ENCODE data around the gene WWP2. TPM values are rescaled to one million over a fixed set of nuclear protein-coding genes. Genes with fewer than 3 reads are reported as not detected.
"Not testable (repeated sequence)": the region's sequence is repeated elsewhere in the genome, so short reads cannot be mapped to it uniquely, and the experiment has no call there.

WWP2 gene
- total RNA-seq, 1 donor from 2014 or later = 53.8 TPM

GRCh38 chr16:69816996-69817395, 54.9 kb downstream of the WWP2 start:
- H3K4me1 Mint-ChIP-seq (ENCODE audit: low read depth) = no peaks in the 10 kb centered on the region
- no peaks in the 10 kb centered on the region for H3K27me3 Mint-ChIP-seq (ENCODE audit: insufficient read depth)
- peaks cover 5% of the 10 kb centered on the region for H3K9me3 Mint-ChIP-seq
- no peak overlapping the region for H3K27ac Mint-ChIP-seq
- intact Hi-C loops (cut with micrococcal nuclease) = no loop called here
- H3K36me3 Mint-ChIP-seq (ENCODE audit: low read depth) = peaks cover 13% of the 10 kb centered on the region
- H3K4me3 Mint-ChIP-seq = no peak overlapping the region
- DNase-seq (ENCODE audit: low spot score) = no peak

- no peak overlapping the region for H3K27ac Mint-ChIP-seq
- no peak overlapping the region for H3K4me3 Mint-ChIP-seq
- peaks cover 15% of the 10 kb centered on the region for H3K36me3 Mint-ChIP-seq (ENCODE audit: low read depth)
- H3K9me3 Mint-ChIP-seq = peaks cover 5% of the 10 kb centered on the region
- intact Hi-C loops (cut with micrococcal nuclease) = no loop called here
- peaks cover 4% of the 10 kb centered on the region for H3K4me1 Mint-ChIP-seq (ENCODE audit: low read depth)
- H3K27me3 Mint-ChIP-seq (ENCODE audit: insufficient read depth) = no peaks in the 10 kb centered on the region
- no peak for DNase-seq (ENCODE audit: low spot score)
Measured at GRCh38 chr16:69818891-69819545, 56.9 kb downstream of the WWP2 start.

GRCh38 chr16:69820926-69821541, 58.9 kb downstream of the WWP2 start:
- Mint-ChIP-seq H3K27ac (no peak overlapping the region), H3K4me3 (no peak overlapping the region), H3K36me3 (ENCODE audit: low read depth) (peaks cover 15% of the 10 kb centered on the region), H3K4me1 (ENCODE audit: low read depth) (peaks cover 8% of the 10 kb centered on the region), H3K9me3 (peaks cover 5% of the 10 kb centered on the region), H3K27me3 (ENCODE audit: insufficient read depth) (no peaks in the 10 kb centered on the region)
- intact Hi-C loops (cut with micrococcal nuclease) = no loop called here
- DNase-seq (ENCODE audit: low spot score) = no peak

GRCh38 chr16:69821844-69822173, 59.7 kb downstream of the WWP2 start:
- no peak for DNase-seq (ENCODE audit: low spot score)
- H3K9me3 Mint-ChIP-seq = peaks cover 5% of the 10 kb centered on the region
- H3K4me3 Mint-ChIP-seq = no peak overlapping the region
- H3K27ac Mint-ChIP-seq = no peak overlapping the region
- no peaks in the 10 kb centered on the region for H3K27me3 Mint-ChIP-seq (ENCODE audit: insufficient read depth)
- intact Hi-C loops (cut with micrococcal nuclease) = no loop called here
- peaks cover 15% of the 10 kb centered on the region for H3K36me3 Mint-ChIP-seq (ENCODE audit: low read depth)
- H3K4me1 Mint-ChIP-seq (ENCODE audit: low read depth) = peaks cover 8% of the 10 kb centered on the region

- no peak overlapping the region for H3K4me3 Mint-ChIP-seq
Measured at GRCh38 chr16:69822174-69822935, 60.2 kb downstream of the WWP2 start.

GRCh38 chr16:69823831-69824563, 61.9 kb downstream of the WWP2 start:
- Mint-ChIP-seq H3K27ac (no peak overlapping the region), H3K4me3 (no peak overlapping the region), H3K27me3 (ENCODE audit: insufficient read depth) (no peaks in the 10 kb centered on the region), H3K36me3 (ENCODE audit: low read depth) (peaks cover 8% of the 10 kb centered on the region), H3K9me3 (no peaks in the 10 kb centered on the region), H3K4me1 (ENCODE audit: low read depth) (peaks cover 8% of the 10 kb centered on the region)
- intact Hi-C loops (cut with micrococcal nuclease) = no loop called here
- DNase-seq (ENCODE audit: low spot score) = no peak

More at GRCh38 chr16:69822174-69822935, 60.2 kb downstream of the WWP2 start:
- H3K9me3 Mint-ChIP-seq = peaks cover 5% of the 10 kb centered on the region
- intact Hi-C loops (cut with micrococcal nuclease) = no loop called here
- H3K36me3 Mint-ChIP-seq (ENCODE audit: low read depth) = peaks cover 15% of the 10 kb centered on the region
- H3K27ac Mint-ChIP-seq = no peak overlapping the region
- peaks cover 8% of the 10 kb centered on the region for H3K4me1 Mint-ChIP-seq (ENCODE audit: low read depth)
- DNase-seq (ENCODE audit: low spot score) = no peak
- no peaks in the 10 kb centered on the region for H3K27me3 Mint-ChIP-seq (ENCODE audit: insufficient read depth)

- H3K27me3 Mint-ChIP-seq (ENCODE audit: insufficient read depth); H3K9me3 Mint-ChIP-seq; H3K36me3 Mint-ChIP-seq (ENCODE audit: low read depth); H3K4me3 Mint-ChIP-seq; H3K27ac Mint-ChIP-seq; DNase-seq (ENCODE audit: low spot score); H3K4me1 Mint-ChIP-seq (ENCODE audit: low read depth); intact Hi-C loops (cut with micrococcal nuclease): not testable (repeated sequence)
Measured at GRCh38 chr16:69824564-69825142, 62.5 kb downstream of the WWP2 start.

- intact Hi-C loops (cut with micrococcal nuclease) = no loop called here
- peaks cover 8% of the 10 kb centered on the region for H3K4me1 Mint-ChIP-seq (ENCODE audit: low read depth)
- H3K36me3 Mint-ChIP-seq (ENCODE audit: low read depth) = peaks cover 7% of the 10 kb centered on the region
- H3K27me3 Mint-ChIP-seq (ENCODE audit: insufficient read depth) = no peaks in the 10 kb centered on the region
- no peak for DNase-seq (ENCODE audit: low spot score)
- no peak overlapping the region for H3K27ac Mint-ChIP-seq
- H3K4me3 Mint-ChIP-seq = no peak overlapping the region
- H3K9me3 Mint-ChIP-seq = no peaks in the 10 kb centered on the region
Measured at GRCh38 chr16:69827524-69827923, 65.4 kb downstream of the WWP2 start.

GRCh38 chr16:69829338-69829737, 67.2 kb downstream of the WWP2 start:
- H3K9me3 Mint-ChIP-seq = no peaks in the 10 kb centered on the region

GRCh38 chr16:69830146-69830533, 68.0 kb downstream of the WWP2 start:
- intact Hi-C loops (cut with micrococcal nuclease) = no loop called here
- no peak overlapping the region for H3K4me3 Mint-ChIP-seq
- no peaks in the 10 kb centered on the region for H3K9me3 Mint-ChIP-seq
- H3K36me3 Mint-ChIP-seq (ENCODE audit: low read depth) = peaks cover 9% of the 10 kb centered on the region
- peak overlapping the region; percentile 3 for H3K27ac Mint-ChIP-seq
- no peaks in the 10 kb centered on the region for H3K4me1 Mint-ChIP-seq (ENCODE audit: low read depth)
- DNase-seq (ENCODE audit: low spot score) = no peak
- H3K27me3 Mint-ChIP-seq (ENCODE audit: insufficient read depth) = no peaks in the 10 kb centered on the region

More at GRCh38 chr16:69829338-69829737, 67.2 kb downstream of the WWP2 start:
- intact Hi-C loops (cut with micrococcal nuclease) = no loop called here
- Mint-ChIP-seq H3K4me1 (ENCODE audit: low read depth) (peaks cover 2% of the 10 kb centered on the region), H3K4me3 (no peak overlapping the region), H3K36me3 (ENCODE audit: low read depth) (peaks cover 9% of the 10 kb centered on the region), H3K27me3 (ENCODE audit: insufficient read depth) (no peaks in the 10 kb centered on the region), H3K27ac (no peak overlapping the region)
- no peak for DNase-seq (ENCODE audit: low spot score)

GRCh38 chr16:69830534-69831211, 68.5 kb downstream of the WWP2 start:
- Mint-ChIP-seq H3K36me3 (ENCODE audit: low read depth) (peaks cover 9% of the 10 kb centered on the region), H3K4me3 (no peak overlapping the region), H3K9me3 (no peaks in the 10 kb centered on the region), H3K27ac (peak overlapping the region; percentile 3), H3K27me3 (ENCODE audit: insufficient read depth) (no peaks in the 10 kb centered on the region), H3K4me1 (ENCODE audit: low read depth) (no peaks in the 10 kb centered on the region)
- intact Hi-C loops (cut with micrococcal nuclease) = no loop called here
- no peak for DNase-seq (ENCODE audit: low spot score)

All from activated T-helper 1 cell treated with anti-CD3 and anti-CD28 coated beads, Interleukin-12 subunit alpha, Interleukin-12 subunit beta, Interleukin-2, Interleukin-4 antibody, amounts not matched to agents 30 ng/mL and 10 ng/mL and 1 ng/mL, durations not matched to agents 14 hours and 24 hours and 36 hours (primary cell).